ENCODE measurements around the gene PPP1R12C.

The PPP1R12C gene

DNA sequence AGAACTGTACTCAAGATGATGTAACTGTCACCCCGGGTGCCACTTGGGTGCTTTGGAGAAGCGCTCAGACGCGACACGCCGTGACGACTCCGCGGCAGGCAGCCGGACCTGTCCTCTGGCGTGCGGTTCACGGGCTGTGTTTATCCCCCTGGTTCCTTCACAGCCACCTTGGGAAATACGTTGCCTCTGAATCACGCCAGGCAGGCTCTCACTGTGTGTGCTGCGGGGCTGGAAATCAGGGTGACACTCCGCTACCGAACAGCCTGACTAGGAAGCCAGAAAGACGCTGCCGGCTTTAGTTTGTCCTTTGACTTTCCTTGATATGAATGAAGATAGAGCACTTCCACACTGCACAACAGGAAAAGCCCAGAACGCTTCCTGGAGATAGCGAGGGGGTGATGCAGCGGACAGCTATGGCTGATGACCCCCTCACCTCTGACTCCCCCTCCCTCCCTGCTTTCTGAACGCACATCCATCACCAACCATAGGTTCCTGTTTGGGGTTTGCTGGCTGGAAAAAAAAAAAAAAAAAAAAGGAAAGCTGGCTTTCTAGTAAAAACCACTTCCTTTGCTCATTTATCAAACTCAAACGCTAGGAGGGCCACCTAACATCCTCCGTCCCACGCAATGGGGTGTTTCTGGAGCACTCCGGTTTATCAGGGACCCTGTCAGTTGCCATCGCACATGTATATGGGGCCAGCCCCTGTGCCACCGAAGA is 75.7 kb downstream of the PPP1R12C start:
- DNase-seq = peak in 2 of 3 donors; percentile 19 to 26

DNA sequence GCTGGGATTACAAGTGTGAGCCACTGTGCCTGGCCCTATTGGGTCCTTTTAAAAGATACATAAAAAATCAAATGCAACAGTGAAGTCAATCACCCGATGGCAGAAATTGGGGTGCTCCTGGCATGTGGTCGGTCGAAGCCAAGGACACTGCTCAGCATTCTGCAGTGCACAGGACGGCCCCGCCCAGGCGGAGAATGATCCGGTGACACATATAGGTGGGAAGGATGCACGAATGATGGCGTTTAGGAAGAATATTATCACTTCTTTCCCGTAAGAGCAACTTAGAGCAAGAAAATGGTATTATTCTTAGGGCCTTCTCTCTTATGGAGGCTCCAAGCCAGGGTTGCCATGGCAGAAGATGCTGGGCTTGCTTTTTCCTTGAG is 76.2 kb downstream of the PPP1R12C start:
- no peak for DNase-seq
